OCI-LY1 (cell line): Measurements from ENCODE around the gene DDAH1.

Experiments used
- CTCF ChIP-seq: fragments of 200-600 bp; sonication (generic), shearing (Covaris generic); IDR thresholded peaks from 2 replicates; pipeline ENCODE4 v1.5.1; 2017; ENCODE audit warnings: mild to moderate bottlenecking, antibody characterized with exemption, low read length, moderate library complexity, mixed read lengths
- EZH2 ChIP-seq: fragments of 200-600 bp; sonication (generic), shearing (Covaris generic); IDR thresholded peaks from 2 replicates; pipeline ENCODE4 v1.8.0; 2017; ENCODE audit warnings: borderline replicate concordance, mixed run types, mild to moderate bottlenecking, antibody characterized with exemption, low read length, moderate library complexity, mixed read lengths

- TF ChIP-seq CTCF, result no peak
- no peak for TF ChIP-seq EZH2
Observed at GRCh38 chr1:85433096-85433495, 31.9 kb downstream of the DDAH1 start.
